Smooth muscle cell of trachea (primary cell): ENCODE data around the gene KCTD2. TPM values are rescaled to one million over a fixed set of nuclear protein-coding genes. Genes with fewer than 3 reads are reported as not detected.

Experiments used
- total RNA-seq: library from RNA; depleted of rRNA; stranded (reverse); fragments of >200 nt; gene quantifications from 2 replicates; pipeline ENCODE4 v1.2.1, GENCODE V29; 2014

KCTD2 gene, protein sequence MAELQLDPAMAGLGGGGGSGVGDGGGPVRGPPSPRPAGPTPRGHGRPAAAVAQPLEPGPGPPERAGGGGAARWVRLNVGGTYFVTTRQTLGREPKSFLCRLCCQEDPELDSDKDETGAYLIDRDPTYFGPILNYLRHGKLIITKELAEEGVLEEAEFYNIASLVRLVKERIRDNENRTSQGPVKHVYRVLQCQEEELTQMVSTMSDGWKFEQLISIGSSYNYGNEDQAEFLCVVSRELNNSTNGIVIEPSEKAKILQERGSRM
- total RNA-seq = 20.5 and 27.3 TPM in 2 replicates

DNA sequence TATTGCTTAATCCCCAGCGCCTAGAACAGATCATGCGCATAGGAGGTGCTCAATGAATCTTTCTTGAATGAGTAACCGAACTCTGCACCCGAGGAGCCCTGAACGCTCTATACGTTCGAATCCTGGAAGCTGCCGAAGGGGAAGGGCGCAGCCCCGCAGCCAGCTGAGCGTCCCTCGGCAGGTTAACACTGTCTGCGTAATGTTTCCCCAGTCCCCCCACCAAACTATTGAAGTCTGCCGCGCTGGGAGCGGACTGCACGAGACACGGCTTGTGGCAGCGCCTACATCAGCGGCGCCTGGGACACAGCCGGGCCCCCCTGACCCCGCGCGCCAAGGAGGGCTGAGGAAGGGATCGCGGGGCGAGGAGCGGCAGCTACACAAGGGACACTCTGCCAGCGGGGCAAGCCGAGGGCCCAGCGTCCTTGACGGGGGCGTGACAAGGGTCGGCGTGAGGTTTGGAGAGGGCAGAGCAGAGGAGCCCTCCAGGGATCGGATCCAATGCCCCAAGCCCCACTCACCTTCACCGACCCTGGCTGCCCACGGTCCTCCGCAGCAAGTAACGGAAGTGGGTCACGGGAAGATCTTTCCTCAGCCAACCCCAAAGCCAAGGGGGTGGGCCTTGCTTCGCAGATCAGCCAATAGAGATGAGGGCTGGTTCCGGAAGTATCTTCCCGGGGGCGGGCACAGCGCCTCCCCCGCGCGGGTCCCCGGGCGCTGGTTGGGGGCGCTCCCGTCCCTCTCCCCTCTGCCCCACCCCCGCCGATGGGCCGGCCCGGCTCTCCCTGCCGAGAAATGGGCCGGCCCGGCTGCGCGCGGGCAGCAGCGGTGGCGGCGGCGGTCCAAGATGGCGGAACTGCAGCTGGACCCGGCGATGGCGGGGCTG is at the start of gene KCTD2, which contains the start of gene ATP5PD:
Gene KCTD2 (plus strand): TSS at position 819 of the 883 bp plus-strand sequence. CDS start 26 bp downstream, at position 845.
Gene ATP5PD (minus strand): TSS at position 563 of the 883 bp plus-strand sequence. CDS start 4,319 bp downstream, outside the sequence.

DNA sequence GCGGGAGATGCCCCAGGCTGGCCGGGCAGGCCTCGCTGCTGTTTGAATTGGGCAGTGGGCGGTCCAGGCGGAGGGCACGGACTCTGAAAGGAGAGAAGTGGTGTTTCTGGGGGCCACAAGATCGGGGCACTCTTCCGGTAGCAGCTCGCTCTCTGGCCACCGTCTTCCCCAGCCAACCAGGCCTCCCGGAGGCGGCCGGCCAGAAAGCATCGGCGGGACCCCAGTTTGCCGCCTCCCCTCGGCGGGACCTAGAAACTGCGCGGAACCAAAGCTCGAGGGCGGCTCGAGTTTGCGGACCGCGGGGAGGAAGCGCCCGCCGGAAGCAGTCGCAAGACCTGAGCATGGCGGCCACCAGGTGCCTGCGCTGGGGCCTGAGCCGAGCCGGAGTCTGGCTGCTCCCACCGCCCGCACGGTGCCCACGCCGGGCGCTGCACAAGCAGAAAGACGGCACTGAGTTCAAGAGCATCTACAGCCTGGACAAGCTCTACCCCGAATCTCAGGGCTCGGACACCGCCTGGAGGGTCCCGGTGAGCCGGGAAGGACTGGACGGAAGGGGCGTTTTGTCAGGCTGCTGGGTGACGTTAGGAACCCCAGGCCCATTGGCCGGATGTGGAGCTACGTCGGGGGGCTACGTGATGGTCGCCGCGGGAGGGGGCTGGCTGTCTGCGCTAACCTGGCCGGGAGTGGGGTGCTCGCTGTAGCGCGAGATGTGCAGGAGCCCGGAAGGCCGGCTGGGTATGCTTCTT is 34.5 kb upstream of the KCTD2 start, which contains the start of gene MRPL58:
Gene MRPL58 (plus strand): TSS at position 325 of the 746 bp plus-strand sequence. CDS start 17 bp downstream, at position 342.

DNA sequence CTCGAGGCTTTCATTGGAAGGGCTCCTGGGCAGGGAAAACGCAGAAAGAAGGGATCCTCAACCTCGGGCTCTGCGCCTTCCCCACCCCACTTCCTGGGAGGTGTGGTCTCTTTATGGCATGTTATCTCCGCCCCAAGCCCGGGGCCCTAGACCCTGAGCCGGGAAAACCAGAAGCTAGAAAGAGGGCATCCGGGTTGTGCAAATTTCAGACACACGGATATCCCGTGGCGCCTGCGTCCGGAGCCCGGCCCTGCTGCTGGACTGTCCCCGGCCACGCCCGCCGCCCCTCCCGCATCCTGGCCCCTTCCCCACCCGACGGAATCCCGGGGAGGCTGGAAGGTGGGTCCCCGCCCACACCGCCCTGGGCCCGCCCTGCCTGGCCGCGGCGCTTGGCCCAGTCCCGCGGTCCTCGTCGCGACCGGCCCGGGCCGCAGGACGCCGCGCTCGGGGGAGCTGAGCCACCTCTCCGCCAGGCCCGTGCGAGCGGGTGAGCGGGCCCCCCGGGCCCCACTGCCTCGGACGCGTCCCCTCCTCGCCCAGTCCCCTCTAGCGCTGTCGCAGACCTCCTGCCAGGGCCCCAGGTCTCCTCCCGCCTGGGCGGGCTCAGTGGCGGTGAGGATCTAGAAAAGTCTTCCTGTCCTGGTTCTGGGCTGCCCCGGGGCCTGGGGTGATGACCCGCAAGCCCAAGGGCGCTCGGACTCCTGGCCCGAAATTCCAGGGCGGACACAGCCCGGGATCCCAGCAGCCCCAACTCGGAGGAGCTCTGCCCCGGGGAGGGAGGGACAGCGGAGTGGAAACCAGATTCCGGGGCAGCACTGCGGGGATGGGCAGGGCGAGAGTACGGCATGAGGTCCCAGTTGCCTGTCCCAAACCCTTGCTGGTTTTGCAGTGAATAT is 40.8 kb downstream of the KCTD2 start, which contains the start of gene SLC16A5:
Gene SLC16A5 (plus strand): TSS at position 397 of the 896 bp plus-strand sequence. CDS start 5,683 bp downstream, outside the sequence.

DNA sequence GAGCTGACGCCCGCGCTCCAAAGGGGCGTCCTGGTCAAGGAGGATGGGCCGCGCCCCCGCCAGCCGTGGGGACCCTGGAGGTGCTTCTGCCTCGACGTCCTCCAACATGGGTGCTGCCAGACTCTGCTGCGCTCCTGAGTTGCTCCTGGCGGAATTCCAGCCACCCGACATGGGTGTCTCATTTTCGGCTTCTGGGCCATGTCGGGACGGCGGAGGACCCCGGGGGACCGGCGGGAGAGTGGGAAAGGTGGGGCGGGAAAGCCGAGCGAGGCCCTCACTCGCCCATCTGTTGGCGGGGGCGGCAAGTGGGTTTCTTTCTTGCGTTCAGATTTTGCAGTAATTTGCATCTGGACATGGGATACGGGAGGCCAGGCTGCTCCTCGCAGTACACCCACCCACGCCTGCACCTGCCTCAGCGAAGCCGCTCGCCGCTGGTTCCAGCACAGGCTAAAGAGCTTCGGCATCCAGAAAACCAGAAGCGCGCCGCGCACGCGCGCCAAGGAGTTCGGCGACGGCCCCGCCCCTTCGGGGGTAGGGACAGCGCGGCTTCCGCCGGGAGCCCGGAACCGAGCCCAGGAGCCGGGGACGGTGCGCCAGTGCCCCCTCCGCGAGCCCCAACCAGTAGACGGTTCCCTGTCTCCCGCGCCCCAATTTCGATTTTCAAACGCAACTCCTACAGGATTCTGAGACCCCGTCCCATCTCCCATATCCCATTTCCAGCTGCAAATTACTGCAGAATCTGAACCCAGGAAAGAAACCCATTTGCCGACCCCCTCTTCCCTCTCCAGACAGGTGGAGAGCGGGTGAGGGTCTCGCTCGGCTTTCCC is 62.6 kb downstream of the KCTD2 start, which contains the start of gene ARMC7:
Gene ARMC7 (plus strand): TSS at position 563 of the 827 bp plus-strand sequence. CDS start 320 bp downstream, outside the sequence.

Other genes with a start within 250 kb of the KCTD2 start
- under 0.01 and 1.3 TPM in 2 replicates for gene GRIN2C, start 187.3 kb upstream of the KCTD2 start, total RNA-seq
- gene FDXR, start 174.2 kb upstream of the KCTD2 start, total RNA-seq = 42.2 and 121 TPM in 2 replicates
- not detected in 2 replicates for gene FADS6, start 153.6 kb upstream of the KCTD2 start, total RNA-seq
- under 0.01 TPM in 2 replicates for gene USH1G, start 124.0 kb upstream of the KCTD2 start, total RNA-seq
- not detected in 2 replicates for gene OTOP2, start 123.0 kb upstream of the KCTD2 start, total RNA-seq
- gene OTOP3, start 111.3 kb upstream of the KCTD2 start, total RNA-seq = not detected in 2 replicates
- gene HID1, start 74.5 kb upstream of the KCTD2 start, total RNA-seq = 0.29 and 0.66 TPM in 2 replicates
- 12.7 and 21.2 TPM in 2 replicates for gene CDR2L, start 59.6 kb upstream of the KCTD2 start, total RNA-seq
- gene MRPL58, start 34.6 kb upstream of the KCTD2 start, total RNA-seq = 22.8 and 46.1 TPM in 2 replicates
- gene ATP5PD, start 256 bp upstream of the KCTD2 start, total RNA-seq = 279 and 530 TPM in 2 replicates
- 9.2 and 27.8 TPM in 2 replicates for gene SLC16A5, start 40.7 kb downstream of the KCTD2 start, total RNA-seq
- gene ARMC7, start 62.7 kb downstream of the KCTD2 start, total RNA-seq = 2.9 and 5.3 TPM in 2 replicates
- 32.1 and 80.4 TPM in 2 replicates for gene NT5C, start 84.5 kb downstream of the KCTD2 start, total RNA-seq
- 55.7 and 168 TPM in 2 replicates for gene JPT1, start 107.3 kb downstream of the KCTD2 start, total RNA-seq
- gene SUMO2, start 135.7 kb downstream of the KCTD2 start, total RNA-seq = 113 and 134 TPM in 2 replicates
- gene NUP85, start 158.5 kb downstream of the KCTD2 start, total RNA-seq = 18.9 and 35.2 TPM in 2 replicates
- gene GGA3, start 214.4 kb downstream of the KCTD2 start, total RNA-seq = 16.9 and 18.5 TPM in 2 replicates
- 41.2 and 49.6 TPM in 2 replicates for gene MRPS7, start 214.7 kb downstream of the KCTD2 start, total RNA-seq
- 5.8 and 6.9 TPM in 2 replicates for gene MIF4GD, start 224.0 kb downstream of the KCTD2 start, total RNA-seq
- 5.3 and 5.5 TPM in 2 replicates for gene SLC25A19, start 242.2 kb downstream of the KCTD2 start, total RNA-seq